HG03196 (cell line): ENCODE data around the gene SLC4A7.

ENCODE experiments used
- ATAC-seq: cut with Tn5 transposase; IDR thresholded peaks from one replicate; pipeline ENCODE4 v1.9.1; 2021; ENCODE audit not compliant: unreplicated experiment

Gene SLC4A7

GRCh38 chr3:27326629-27327545 is 157.3 kb downstream of the SLC4A7 start:
- ATAC-seq = no peak

GRCh38 chr3:27326202-27326601 is 158.0 kb downstream of the SLC4A7 start:
- no peak for ATAC-seq

GRCh38 chr3:27325419-27325818 is 158.8 kb downstream of the SLC4A7 start:
- no peak for ATAC-seq

GRCh38 chr3:27324686-27325085 is 159.5 kb downstream of the SLC4A7 start:
- ATAC-seq = no peak

- no peak for ATAC-seq
These were observed 161.1 kb downstream of the SLC4A7 start for GRCh38 chr3:27323087-27323570.
